CD4-positive, alpha-beta T cell treated with Interleukin-15 for 4 hours (primary cell): ENCODE measurements around the gene CTSK.
"Not testable (repeated sequence)": the region's sequence is repeated elsewhere in the genome, so short reads cannot be mapped to it uniquely, and the experiment has no call there.

Source experiments
- DNase-seq: peaks from one replicate; pipeline ENCODE4 v3.0.0-alpha.2; 2020; ENCODE audit warnings: low spot score

The CTSK gene

GRCh38 chr1:150808121-150808520 is at the start of gene CTSK:
TSS of gene CTSK (minus strand) at chr1:150808260. CDS start at chr1:150806805, 1,455 bp downstream.
- no peak for DNase-seq

- not testable (repeated sequence) for DNase-seq
Observed at GRCh38 chr1:150852734-150853133, 44.7 kb upstream of the CTSK start.

GRCh38 chr1:150850801-150851362 is 42.8 kb upstream of the CTSK start:
- DNase-seq: not testable (repeated sequence)

GRCh38 chr1:150846473-150847146 is 38.5 kb upstream of the CTSK start:
- no peak for DNase-seq

GRCh38 chr1:150843474-150843873 is 35.4 kb upstream of the CTSK start:
- DNase-seq: no peak

- DNase-seq: no peak
Observed at GRCh38 chr1:150842964-150843363, 34.9 kb upstream of the CTSK start.

- no peak for DNase-seq
Observed at GRCh38 chr1:150842343-150842742, 34.3 kb upstream of the CTSK start.

GRCh38 chr1:150841626-150842025 is 33.6 kb upstream of the CTSK start:
- DNase-seq: peak; percentile 58

- DNase-seq: not testable (repeated sequence)
Observed at GRCh38 chr1:150840850-150841249, 32.8 kb upstream of the CTSK start.

GRCh38 chr1:150836129-150836773 is 28.2 kb upstream of the CTSK start:
- DNase-seq: no peak

GRCh38 chr1:150833961-150834360 is 25.9 kb upstream of the CTSK start:
- DNase-seq: not testable (repeated sequence)

GRCh38 chr1:150832597-150832996 is 24.5 kb upstream of the CTSK start:
- DNase-seq: no peak

GRCh38 chr1:150829751-150830150 is 21.7 kb upstream of the CTSK start:
- no peak for DNase-seq

- no peak for DNase-seq
Observed at GRCh38 chr1:150826299-150826698, 18.2 kb upstream of the CTSK start.

- no peak for DNase-seq
Observed at GRCh38 chr1:150820730-150821512, 12.9 kb upstream of the CTSK start.

GRCh38 chr1:150815871-150816270 is 7.8 kb upstream of the CTSK start:
- DNase-seq: no peak

GRCh38 chr1:150813028-150813707 is 5.1 kb upstream of the CTSK start:
- peak; percentile 14 for DNase-seq

GRCh38 chr1:150810958-150811659 is 3.0 kb upstream of the CTSK start:
- DNase-seq: no peak

- no peak for DNase-seq
Observed at GRCh38 chr1:150809651-150810050, 1.6 kb upstream of the CTSK start.

GRCh38 chr1:150808846-150809245 is 786 bp upstream of the CTSK start:
- DNase-seq: no peak

- no peak for DNase-seq
Observed at GRCh38 chr1:150807249-150808023, 624 bp downstream of the CTSK start.
